Measurements from ENCODE around the gene INSC. TPM values are rescaled to one million over a fixed set of nuclear protein-coding genes. Genes with fewer than 3 reads are reported as not detected.
"Not testable (repeated sequence)": the region's sequence is repeated elsewhere in the genome, so short reads cannot be mapped to it uniquely, and the experiment has no call there.

INSC gene
- total RNA-seq = under 1 TPM in 4 of 7 donors, not detected in 3; 0.13 to 0.38 (median 0.21) TPM
- polyA plus RNA-seq = under 1 TPM; 0.10 to 0.32 TPM
- long read RNA-seq, donor 1 = 0 reads
- long read RNA-seq, donor 2 = 0 reads
- long read RNA-seq, donor 3 = 0 reads

GRCh38 chr11:15114501-15115475 lies at the start of gene INSC:
Gene INSC, plus strand, starts transcription at chr11:15114923. Its CDS starts 34,252 bp downstream, at chr11:15149175.
- intact Hi-C loops (cut with DNase I) = no loop called here
- no peak for DNase-seq
- Histone ChIP-seq H3K36me3 (no peaks in the 10 kb centered on the region), H3K27me3 (no peaks in the 10 kb centered on the region), H3K27ac (no peak within 1 kb of the TSS), H3K4me1 (ENCODE audit: insufficient read depth) (no peaks in the 10 kb centered on the region), H3K9me3 (no peaks in the 10 kb centered on the region), H3K4me3 (no peak within 1 kb of the TSS)
- TF ChIP-seq CTCF (IDR thresholded peaks at IDR 0.05) (no peak), EP300 (IDR thresholded peaks at IDR 0.05) (no peak), POLR2A (IDR thresholded peaks at IDR 0.05) (no peak)
- 3 to 6% (median 3%) methylated on average over 35 to 50 of the region's 50 CpGs for WGBS, 3 donors

GRCh38 chr11:15069751-15070150 lies 45.0 kb upstream of the INSC start:
- H3K27ac ChIP-seq; DNase-seq; H3K4me1 ChIP-seq (ENCODE audit: insufficient read depth); H3K27me3 ChIP-seq; intact Hi-C loops (cut with DNase I); H3K4me3 ChIP-seq; H3K9me3 ChIP-seq; H3K36me3 ChIP-seq: not testable (repeated sequence)
- 81 to 89% (median 88%) methylated on average over 7 of the region's 7 CpGs for WGBS, 3 donors

- H3K36me3 ChIP-seq = no peaks in the 10 kb centered on the region
- TF ChIP-seq CTCF (IDR thresholded peaks at IDR 0.05) = no peak
- no peak for TF ChIP-seq POLR2A (IDR thresholded peaks at IDR 0.05)
- no peak for TF ChIP-seq EP300 (IDR thresholded peaks at IDR 0.05)
- DNase-seq = no peak
- no peaks in the 10 kb centered on the region for H3K27me3 ChIP-seq
- WGBS, 3 donors = 89 to 91% (median 89%) methylated on average over 32 of the region's 32 CpGs
- no peak overlapping the region for H3K27ac ChIP-seq
- H3K9me3 ChIP-seq = no peaks in the 10 kb centered on the region
- no peak overlapping the region for H3K4me3 ChIP-seq
- intact Hi-C loops (cut with DNase I) = no loop called here
- peaks cover 1% of the 10 kb centered on the region for H3K4me1 ChIP-seq (ENCODE audit: insufficient read depth)
Observed at GRCh38 chr11:15071556-15072255, 43.0 kb upstream of the INSC start.

- no peaks in the 10 kb centered on the region for H3K36me3 ChIP-seq
- H3K4me1 ChIP-seq (ENCODE audit: insufficient read depth) = peaks cover 1% of the 10 kb centered on the region
- no peak for TF ChIP-seq POLR2A (IDR thresholded peaks at IDR 0.05)
- TF ChIP-seq EP300 (IDR thresholded peaks at IDR 0.05) = no peak
- no peak for TF ChIP-seq CTCF (IDR thresholded peaks at IDR 0.05)
- 76 to 80% (median 78%) methylated on average over 22 to 23 of the region's 23 CpGs for WGBS, 3 donors
- H3K9me3 ChIP-seq = no peaks in the 10 kb centered on the region
- no peaks in the 10 kb centered on the region for H3K27me3 ChIP-seq
- intact Hi-C loops (cut with DNase I) = no loop called here
- no peak overlapping the region for H3K4me3 ChIP-seq
- H3K27ac ChIP-seq = no peak overlapping the region
- DNase-seq = no peak
Observed at GRCh38 chr11:15072551-15073143, 42.1 kb upstream of the INSC start.

Measured in ovary (tissue), 10 donors.